ENCODE data around the gene RAB11B. TPM values are rescaled to one million over a fixed set of nuclear protein-coding genes. Genes with fewer than 3 reads are reported as not detected.

RAB11B gene
- total and polyA plus RNA-seq, 3 donors from 2014 or later, result 84.4 to 126 (median 95.2) TPM

DNA sequence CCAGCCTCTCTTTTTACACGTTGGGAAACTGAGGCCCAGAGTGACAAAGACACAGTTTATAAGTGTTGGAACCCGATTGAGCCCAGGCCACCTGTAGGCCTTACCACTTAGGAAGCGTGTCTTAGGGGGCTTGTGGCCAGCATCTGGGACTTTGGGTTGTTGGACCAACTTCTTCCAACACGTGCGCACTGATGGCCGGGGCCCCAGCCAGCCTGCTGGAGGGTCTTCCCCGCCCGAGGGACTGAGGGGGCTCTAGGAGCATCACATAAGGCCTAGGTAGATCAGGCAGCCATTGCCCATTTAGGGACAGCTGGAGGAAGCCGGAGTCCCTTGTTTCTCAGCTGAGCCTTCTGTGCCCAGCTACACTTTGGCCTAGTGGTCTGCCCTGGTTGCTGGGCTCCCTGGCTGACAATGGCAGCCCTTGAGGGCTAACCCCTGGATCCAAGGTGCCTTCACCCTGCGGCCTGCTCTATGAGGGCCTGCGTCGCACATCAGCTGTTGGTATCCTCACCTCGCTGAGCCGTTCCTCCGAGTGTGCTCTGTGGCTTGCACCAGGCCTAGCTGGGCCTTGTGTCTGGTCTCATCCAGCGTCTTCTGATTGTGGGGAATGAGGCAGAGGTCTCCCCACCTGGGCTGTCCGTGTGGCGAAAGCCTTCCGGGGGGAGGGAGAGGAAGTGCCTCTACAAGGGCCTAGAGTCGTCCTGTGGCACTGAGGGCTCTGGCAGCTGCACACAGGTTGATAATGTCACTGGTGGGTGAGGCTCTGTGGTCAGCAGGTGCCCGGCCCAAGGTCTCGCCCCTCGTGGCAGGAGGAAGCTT is 1.2 kb downstream of the RAB11B start:
- H3K9me3 ChIP-seq, result no peaks in the 10 kb centered on the region
- WGBS, 2 donors, result 21 to 61% methylated on average over 4 to 23 of the region's 23 CpGs
- no peaks in the 10 kb centered on the region for H3K36me3 ChIP-seq (ENCODE audit: low read depth, missing control alignments)
- H3K27me3 ChIP-seq, result no peaks in the 10 kb centered on the region
- no peak for DNase-seq
- peak overlapping the region in 1 of 2 donors; percentile 75 for H3K4me3 ChIP-seq
- intact Hi-C loops (cut with DNase I; ENCODE audit: low total_unique reads), result no loop called here
- no peak for TF ChIP-seq POLR2A (IDR thresholded peaks at IDR 0.05)
- TF ChIP-seq, protein P1, sequence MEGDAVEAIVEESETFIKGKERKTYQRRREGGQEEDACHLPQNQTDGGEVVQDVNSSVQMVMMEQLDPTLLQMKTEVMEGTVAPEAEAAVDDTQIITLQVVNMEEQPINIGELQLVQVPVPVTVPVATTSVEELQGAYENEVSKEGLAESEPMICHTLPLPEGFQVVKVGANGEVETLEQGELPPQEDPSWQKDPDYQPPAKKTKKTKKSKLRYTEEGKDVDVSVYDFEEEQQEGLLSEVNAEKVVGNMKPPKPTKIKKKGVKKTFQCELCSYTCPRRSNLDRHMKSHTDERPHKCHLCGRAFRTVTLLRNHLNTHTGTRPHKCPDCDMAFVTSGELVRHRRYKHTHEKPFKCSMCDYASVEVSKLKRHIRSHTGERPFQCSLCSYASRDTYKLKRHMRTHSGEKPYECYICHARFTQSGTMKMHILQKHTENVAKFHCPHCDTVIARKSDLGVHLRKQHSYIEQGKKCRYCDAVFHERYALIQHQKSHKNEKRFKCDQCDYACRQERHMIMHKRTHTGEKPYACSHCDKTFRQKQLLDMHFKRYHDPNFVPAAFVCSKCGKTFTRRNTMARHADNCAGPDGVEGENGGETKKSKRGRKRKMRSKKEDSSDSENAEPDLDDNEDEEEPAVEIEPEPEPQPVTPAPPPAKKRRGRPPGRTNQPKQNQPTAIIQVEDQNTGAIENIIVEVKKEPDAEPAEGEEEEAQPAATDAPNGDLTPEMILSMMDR (IDR thresholded peaks at IDR 0.05), result no peak
- H3K27ac ChIP-seq, result peak overlapping the region; percentile 92 to 100
- H3K4me1 ChIP-seq, result peaks cover 40% of the 10 kb centered on the region

GRCh38 chr19:8392017-8392591 is 1.9 kb downstream of the RAB11B start:
- H3K4me3 ChIP-seq, result no peak overlapping the region
- intact Hi-C loops (cut with DNase I; ENCODE audit: low total_unique reads), result no loop called here

GRCh38 chr19:8393192-8393870 is 3.2 kb downstream of the RAB11B start:
- H3K27ac ChIP-seq, result no peak overlapping the region
- no peaks in the 10 kb centered on the region for H3K9me3 ChIP-seq
- H3K4me1 ChIP-seq, result peaks cover 59% of the 10 kb centered on the region
- no peak for DNase-seq
- no peaks in the 10 kb centered on the region for H3K36me3 ChIP-seq (ENCODE audit: low read depth, missing control alignments)
- 64 to 77% methylated on average over 6 to 7 of the region's 8 CpGs for WGBS, 2 donors
- H3K27me3 ChIP-seq, result no peaks in the 10 kb centered on the region
- intact Hi-C loops (cut with DNase I; ENCODE audit: low total_unique reads), result no loop called here
- TF ChIP-seq, protein P1 (IDR thresholded peaks at IDR 0.05), result no peak
- no peak for TF ChIP-seq POLR2A (IDR thresholded peaks at IDR 0.05)
- no peak overlapping the region for H3K4me3 ChIP-seq

More at GRCh38 chr19:8392017-8392591, 1.9 kb downstream of the RAB11B start:
- DNase-seq, result peak; percentile 43
- no peaks in the 10 kb centered on the region for H3K27me3 ChIP-seq
- no peaks in the 10 kb centered on the region for H3K36me3 ChIP-seq (ENCODE audit: low read depth, missing control alignments)
- peak overlapping the region; percentile 92 to 100 for H3K27ac ChIP-seq
- peaks cover 47% of the 10 kb centered on the region for H3K4me1 ChIP-seq
- TF ChIP-seq, protein P1 (IDR thresholded peaks at IDR 0.05), result no peak
- no peak for TF ChIP-seq POLR2A (IDR thresholded peaks at IDR 0.05)
- no peaks in the 10 kb centered on the region for H3K9me3 ChIP-seq
- 39 to 43% methylated on average over 5 to 11 of the region's 11 CpGs for WGBS, 2 donors

GRCh38 chr19:8393871-8394250 is 3.7 kb downstream of the RAB11B start:
- no peaks in the 10 kb centered on the region for H3K27me3 ChIP-seq
- no peaks in the 10 kb centered on the region for H3K36me3 ChIP-seq (ENCODE audit: low read depth, missing control alignments)
- no peak for DNase-seq
- 70 to 92% methylated on average over 2 to 8 of the region's 8 CpGs for WGBS, 2 donors
- no peak overlapping the region for H3K4me3 ChIP-seq
- TF ChIP-seq, protein P1 (IDR thresholded peaks at IDR 0.05), result no peak
- TF ChIP-seq POLR2A (IDR thresholded peaks at IDR 0.05), result no peak
- no peaks in the 10 kb centered on the region for H3K9me3 ChIP-seq
- intact Hi-C loops (cut with DNase I; ENCODE audit: low total_unique reads), result no loop called here
- H3K27ac ChIP-seq, result no peak overlapping the region
- H3K4me1 ChIP-seq, result peaks cover 61% of the 10 kb centered on the region
